Measurements from ENCODE around the gene FKBP10. TPM values are rescaled to one million over a fixed set of nuclear protein-coding genes. Genes with fewer than 3 reads are reported as not detected.

Gene FKBP10
- total RNA-seq, 4 donors from 2014 or later: 30.5 to 53.1 (median 42.3) TPM

GRCh38 chr17:41868568-41868967 lies 55.8 kb downstream of the FKBP10 start:
- ATAC-seq (ENCODE audit: low FRiP score) (no peak), DNase-seq (ENCODE audit: low spot score) (no peak)
- no peak for TF ChIP-seq CTCF (IDR thresholded peaks at IDR 0.05)

- ATAC-seq (ENCODE audit: low FRiP score) (no peak), DNase-seq (ENCODE audit: low spot score) (no peak)
- no peak for TF ChIP-seq CTCF (IDR thresholded peaks at IDR 0.05)
These were observed 56.6 kb downstream of the FKBP10 start for GRCh38 chr17:41869426-41869825.

- DNase-seq (ENCODE audit: low spot score) (no peak), ATAC-seq (ENCODE audit: low FRiP score) (no peak)
These were observed 57.3 kb downstream of the FKBP10 start for GRCh38 chr17:41870097-41870496.

GRCh38 chr17:41870627-41871026 lies 57.8 kb downstream of the FKBP10 start:
- no peak for TF ChIP-seq CTCF (IDR thresholded peaks at IDR 0.05)
- DNase-seq (ENCODE audit: low spot score) (no peak), ATAC-seq (ENCODE audit: low FRiP score) (no peak)

More at GRCh38 chr17:41870097-41870496, 57.3 kb downstream of the FKBP10 start:
- TF ChIP-seq CTCF (IDR thresholded peaks at IDR 0.05): no peak

GRCh38 chr17:41871789-41872188 lies 59.0 kb downstream of the FKBP10 start:
- DNase-seq (ENCODE audit: low spot score) (no peak), ATAC-seq (ENCODE audit: low FRiP score) (no peak)
- no peak for TF ChIP-seq CTCF (IDR thresholded peaks at IDR 0.05)

Small RNA genes within 50 kb of the gene (small RNA-seq; reads per million reads assigned to genes)
- gene AC125257.2: not detected

Other genes starting within 250 kb of the FKBP10 start
- gene KRT9, start 240.9 kb upstream of the FKBP10 start, total RNA-seq: not detected
- gene KRT14, start 226.1 kb upstream of the FKBP10 start, total RNA-seq: 1 to 10 TPM in 2 of 4 donors, under 1 TPM in 1, not detected in 1; 0.56 to 4.0 (median 3.0) TPM
- 100 to 1,000 TPM in 1 of 4 donors, 1 to 10 TPM in 2, under 1 TPM in 1; 0.84 to 158 (median 7.6) TPM for gene KRT16, start 200.2 kb upstream of the FKBP10 start, total RNA-seq
- gene KRT17, start 188.4 kb upstream of the FKBP10 start, total RNA-seq: under 1 TPM in 1 of 4 donors, not detected in 3; 0.56 TPM
- 100 to 1,000 TPM; 444 to 832 (median 685) TPM for gene EIF1, start 124.1 kb upstream of the FKBP10 start, total RNA-seq
- not detected for gene GAST, start 100.7 kb upstream of the FKBP10 start, total RNA-seq
- 1 to 10 TPM in 1 of 4 donors, under 1 TPM in 1, not detected in 2; 0.47 to 1.1 TPM for gene HAP1, start 78.4 kb upstream of the FKBP10 start, total RNA-seq
- 10 to 100 TPM; 34.8 to 84.5 (median 39.0) TPM for gene JUP, start 26.3 kb upstream of the FKBP10 start, total RNA-seq
- 10 to 100 TPM in 2 of 4 donors, 1 to 10 TPM in 2; 6.6 to 15.6 (median 10.0) TPM for gene P3H4, start 1.1 kb upstream of the FKBP10 start, total RNA-seq
- 10 to 100 TPM; 35.5 to 65.9 (median 42.5) TPM for gene NT5C3B, start 23.2 kb downstream of the FKBP10 start, total RNA-seq
- gene KLHL10, start 24.8 kb downstream of the FKBP10 start, total RNA-seq: under 1 TPM in 3 of 4 donors, not detected in 1; 0.44 to 0.72 (median 0.63) TPM
- gene KLHL11, start 52.4 kb downstream of the FKBP10 start, total RNA-seq: 10 to 100 TPM; 16.2 to 18.8 (median 18.0) TPM
- 100 to 1,000 TPM in 3 of 4 donors, 10 to 100 TPM in 1; 91.6 to 133 (median 111) TPM for gene ACLY, start 105.9 kb downstream of the FKBP10 start, total RNA-seq
- under 1 TPM; 0.19 to 0.96 (median 0.49) TPM for gene ODAD4, start 117.6 kb downstream of the FKBP10 start, total RNA-seq
- gene CNP, start 153.8 kb downstream of the FKBP10 start, total RNA-seq: 10 to 100 TPM; 42.2 to 62.9 (median 49.8) TPM
- 10 to 100 TPM; 46.5 to 72.5 (median 70.7) TPM for gene DNAJC7, start 204.4 kb downstream of the FKBP10 start, total RNA-seq
- gene NKIRAS2, start 207.1 kb downstream of the FKBP10 start, total RNA-seq: 10 to 100 TPM; 27.8 to 39.3 (median 30.4) TPM
- gene C17orf113, start 237.6 kb downstream of the FKBP10 start, total RNA-seq: under 1 TPM; 0.09 to 0.63 (median 0.19) TPM

Data from omental fat pad (tissue), 4 donors.